Measurements from ENCODE around the gene PHF20. TPM values are rescaled to one million over a fixed set of nuclear protein-coding genes. Genes with fewer than 3 reads are reported as not detected.
A peak's percentile ranks its signal among the peaks of the same experiment; 100 is the strongest.
"Not testable (repeated sequence)": the region's sequence is repeated elsewhere in the genome, so short reads cannot be mapped to it uniquely, and the experiment has no call there.

PHF20 gene
- polyA plus RNA-seq, 5 donors = 31.2 to 52.6 (median 41.9) TPM

DNA sequence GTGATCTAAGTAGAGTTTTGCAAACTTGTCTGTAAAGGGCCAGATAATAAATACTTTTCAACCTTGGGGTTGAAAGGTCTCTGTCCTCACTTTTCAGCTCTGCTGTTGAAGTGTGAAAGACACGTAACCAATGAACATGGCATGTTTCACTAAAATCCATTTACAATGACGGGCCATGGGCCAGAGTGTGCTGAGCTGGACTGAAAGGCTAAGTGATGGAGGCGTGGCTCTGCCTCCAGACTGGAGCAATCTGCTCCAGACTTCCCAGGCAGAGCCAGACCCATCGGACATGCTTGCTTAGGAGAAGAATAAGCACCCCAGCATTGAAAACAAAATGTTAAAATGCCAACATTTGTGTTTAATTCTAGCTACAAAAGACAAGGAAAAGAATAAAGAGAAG, 141.1 kb downstream of the PHF20 start:
- DNase-seq = no peak

- no peak for DNase-seq
Observed at GRCh38 chr20:35917077-35917476, 145.3 kb downstream of the PHF20 start.

DNA sequence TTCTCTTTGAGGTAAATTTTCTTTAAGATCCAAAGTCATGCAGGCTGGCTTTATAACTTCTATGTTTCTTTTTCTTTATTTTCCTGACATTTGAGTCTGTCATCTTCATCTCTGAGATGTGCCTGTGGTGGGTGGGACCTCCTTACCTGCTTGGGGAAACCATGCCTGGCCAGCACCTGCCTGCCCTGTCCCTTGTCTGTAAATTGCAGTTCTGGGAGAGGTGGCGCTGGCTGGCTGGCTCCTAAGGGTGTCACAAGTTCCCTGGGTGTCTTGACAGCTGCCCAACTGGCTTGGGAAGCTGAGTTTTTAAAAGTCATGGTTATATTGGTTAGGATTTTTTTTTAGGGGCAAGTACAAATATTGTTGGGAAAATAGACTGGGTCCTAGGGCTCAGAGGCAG, 146.2 kb downstream of the PHF20 start:
- DNase-seq = no peak

- no peak for DNase-seq
Observed at GRCh38 chr20:35920523-35920922, 148.7 kb downstream of the PHF20 start.

GRCh38 chr20:35929301-35929700, 157.5 kb downstream of the PHF20 start:
- no peak for DNase-seq

DNA sequence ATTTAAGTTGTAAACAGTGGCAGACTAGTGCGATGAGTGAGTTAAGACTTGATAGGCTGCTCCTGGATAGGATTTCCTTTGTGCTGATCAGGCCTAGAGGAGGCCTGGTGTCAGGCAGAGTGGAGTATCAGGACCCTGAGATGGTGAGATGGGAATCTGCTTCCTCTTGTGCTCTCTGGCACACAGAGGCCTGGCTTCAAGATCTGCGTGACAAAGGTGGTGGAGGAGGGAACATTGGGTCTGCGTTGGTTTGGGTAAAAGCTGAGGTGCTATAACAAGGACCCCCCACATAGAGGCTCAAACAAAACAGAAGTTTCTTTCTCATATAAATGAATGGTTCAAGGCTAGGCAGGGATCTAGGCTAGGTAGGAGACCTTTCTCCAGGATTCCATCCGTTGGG, 162.2 kb downstream of the PHF20 start:
- no peak for DNase-seq

DNA sequence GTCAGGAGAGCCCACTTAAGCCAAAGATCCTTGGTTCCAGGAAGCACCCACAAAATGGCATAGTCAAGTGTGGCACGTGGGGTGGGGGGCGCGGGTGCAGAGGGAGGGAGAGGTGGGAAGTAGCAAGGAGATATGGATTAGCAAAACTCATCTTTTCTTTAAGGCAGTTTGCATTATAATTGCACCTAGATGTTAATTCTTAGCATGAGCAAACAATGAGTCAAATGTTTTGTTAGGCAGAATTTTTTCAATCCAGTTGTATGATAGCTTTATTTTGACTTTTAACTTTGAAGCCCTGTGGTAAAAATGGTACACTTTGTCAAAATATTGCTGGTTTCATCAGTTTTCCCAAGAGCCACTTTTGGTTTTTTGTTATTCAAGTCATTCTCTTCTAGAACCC, 167.4 kb downstream of the PHF20 start:
- no peak for DNase-seq

GRCh38 chr20:35941620-35942019, 169.8 kb downstream of the PHF20 start:
- no peak for DNase-seq

GRCh38 chr20:35942243-35942642, 170.4 kb downstream of the PHF20 start:
- no peak for DNase-seq

GRCh38 chr20:35947489-35947888, 175.7 kb downstream of the PHF20 start:
- DNase-seq = no peak

DNA sequence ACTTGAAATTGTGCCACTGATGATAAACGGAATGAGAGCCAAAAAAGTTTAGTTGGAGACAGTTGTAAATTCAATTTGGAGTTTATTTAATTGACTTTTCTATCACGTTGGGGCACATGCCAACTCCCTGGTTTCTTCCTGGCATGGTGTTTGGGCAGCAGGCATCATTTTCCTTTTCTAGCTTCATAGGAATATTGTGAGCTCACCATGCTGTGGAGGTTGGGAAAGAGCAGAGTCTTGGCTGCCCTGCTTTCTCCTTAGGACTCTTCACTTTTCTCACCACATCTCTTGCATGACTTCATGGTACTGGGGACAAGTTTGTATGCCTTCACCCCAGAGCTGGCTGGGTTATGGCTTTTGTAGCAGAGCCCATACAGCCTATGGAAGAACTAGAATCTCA, 176.1 kb downstream of the PHF20 start:
- no peak for DNase-seq

DNA sequence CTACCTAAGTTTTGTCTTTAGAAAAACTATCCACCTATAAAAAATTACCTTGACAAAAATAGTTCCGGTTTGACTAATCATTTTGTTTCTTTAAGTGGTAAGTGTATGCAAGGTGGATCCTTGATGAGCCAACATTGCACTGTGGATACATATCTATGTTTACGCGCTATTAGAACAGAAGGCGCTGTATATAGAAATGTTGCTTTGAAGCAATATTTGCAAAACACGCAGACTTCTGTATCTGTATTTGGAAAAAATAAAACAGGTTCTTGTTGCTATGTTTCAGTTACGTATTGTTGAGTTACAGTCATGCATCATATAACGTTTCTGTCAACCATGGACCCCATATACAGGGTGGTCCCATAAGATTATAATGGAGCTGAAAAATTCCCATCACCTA, 178.3 kb downstream of the PHF20 start:
- DNase-seq = no peak

DNA sequence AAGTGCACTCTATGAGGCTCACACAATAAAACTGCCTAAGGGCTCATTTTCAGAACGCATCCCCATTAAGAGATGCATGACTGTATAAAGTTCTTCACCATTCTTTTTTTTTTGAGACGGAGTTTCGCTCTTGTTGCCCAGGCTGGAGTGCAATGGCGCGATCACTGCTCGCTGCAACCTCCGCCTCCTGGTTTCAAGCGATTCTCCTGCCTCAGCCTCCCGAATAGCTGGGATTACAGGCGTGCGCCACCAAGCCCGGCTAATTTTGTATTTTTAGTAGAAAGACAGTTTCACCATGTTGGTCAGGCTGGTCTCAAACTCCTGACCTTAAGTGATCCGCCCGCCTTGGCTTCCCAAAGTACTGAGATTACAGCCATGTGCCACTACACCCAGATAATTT, 180.3 kb downstream of the PHF20 start:
- not testable (repeated sequence) for DNase-seq

- DNase-seq = peak in 1 of 2 donors; percentile 5
Observed at GRCh38 chr20:35952480-35953386, 180.9 kb downstream of the PHF20 start.

- DNase-seq = peak in 1 of 2 donors; percentile 6
Observed at GRCh38 chr20:35953387-35954199, 181.8 kb downstream of the PHF20 start.

- DNase-seq = peak; percentile 98
Observed at GRCh38 chr20:35954200-35954906, 182.5 kb downstream of the PHF20 start, which contains the start of gene SCAND1. Gene SCAND1 (minus strand): TSS chr20:35954502. CDS start chr20:35954284, 218 bp downstream.

DNA sequence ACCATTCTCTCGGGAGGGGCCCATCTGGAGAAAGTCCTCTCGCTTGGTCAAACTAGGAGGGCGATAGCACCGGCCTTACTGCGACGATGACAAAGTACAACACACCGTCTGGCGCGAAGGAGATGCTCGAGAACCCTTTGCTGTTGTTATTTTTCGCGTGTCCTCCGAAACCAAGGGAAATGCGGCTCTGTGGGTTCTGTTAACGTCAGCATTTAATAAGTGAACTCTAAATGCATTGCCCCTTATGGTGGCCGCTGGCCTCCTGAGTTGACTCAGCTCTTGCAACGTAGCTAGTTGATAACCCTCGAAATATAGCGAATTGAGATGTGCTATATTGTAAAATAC, 183.1 kb downstream of the PHF20 start:
- DNase-seq = no peak

GRCh38 chr20:35956616-35957015, 184.8 kb downstream of the PHF20 start:
- DNase-seq = no peak

DNA sequence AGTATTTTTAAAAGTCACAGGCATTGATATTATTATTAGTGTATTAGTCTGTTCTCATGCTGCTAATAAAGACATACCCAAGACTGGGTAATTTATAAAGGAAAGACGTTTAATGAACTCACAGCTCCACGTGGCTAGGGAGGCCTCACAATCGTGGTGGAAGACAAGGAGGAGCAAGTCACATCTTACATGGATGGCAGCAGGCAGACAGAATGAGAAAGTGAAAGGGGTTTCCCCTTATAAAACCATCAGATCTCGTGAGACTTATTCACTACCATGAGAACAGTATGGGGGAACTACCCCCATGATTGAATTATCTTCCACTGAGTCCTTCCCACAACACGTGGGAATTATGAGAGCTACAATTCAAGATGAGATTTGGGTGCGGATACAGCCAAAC, 187.5 kb downstream of the PHF20 start:
- DNase-seq = not testable (repeated sequence)

GRCh38 chr20:35963878-35964277, 192.1 kb downstream of the PHF20 start:
- DNase-seq = no peak

- no peak for DNase-seq
Observed at GRCh38 chr20:35967979-35968640, 196.3 kb downstream of the PHF20 start, which contains the start of gene CNBD2. Gene CNBD2 (plus strand): TSS chr20:35968590. CDS start chr20:35968763, 173 bp downstream.

Measured in right lung (tissue), 5 donors.